ENCODE measurements around the gene NUP93. TPM values are rescaled to one million over a fixed set of nuclear protein-coding genes. Genes with fewer than 3 reads are reported as not detected.

The NUP93 gene
- total RNA-seq, 3 donors from 2014 or later (not counting 1 experiment from before 2014, with no cell fraction given): 83.7 to 88.8 (median 87.9) TPM

- Histone ChIP-seq H3K9me3 (ENCODE audit: control insufficient read depth, insufficient read depth, low read length) (no peaks in the 10 kb centered on the region), H3K36me3 (ENCODE audit: control insufficient read depth, insufficient read depth, low read length) (no peaks in the 10 kb centered on the region), H3K27me3 (ENCODE audit: control insufficient read depth, insufficient read depth, low read length) (no peaks in the 10 kb centered on the region), H3K4me1 (ENCODE audit: control insufficient read depth, insufficient read depth, low read length) (peaks cover 12% of the 10 kb centered on the region), H3K4me3 (ENCODE audit: low read length) (no peak overlapping the region), H3K27ac (ENCODE audit: low read length) (no peak overlapping the region)
- Mint-ChIP-seq H3K9me3 (no peaks in the 10 kb centered on the region), H3K4me1 (peaks cover 7% of the 10 kb centered on the region in 2 donors), H3K27me3 (ENCODE audit: low read depth in 2 of 2) (peaks cover 0 to 6% of the 10 kb centered on the region in 2 donors), H3K4me3 (no peak overlapping the region), H3K36me3 (no peaks in the 10 kb centered on the region), H3K27ac (no peak overlapping the region)
- no peak for DNase-seq
- no peak for ATAC-seq
- intact Hi-C loops (cut with micrococcal nuclease): no loop called here
- no peak for TF ChIP-seq CTCF (IDR thresholded peaks at IDR 0.05)
- 93% methylated on average over 14 of the region's 14 CpGs for WGBS (ENCODE audit: insufficient coverage)
These were observed 140.5 kb downstream of the NUP93 start for GRCh38 chr16:56870276-56870888.

DNA sequence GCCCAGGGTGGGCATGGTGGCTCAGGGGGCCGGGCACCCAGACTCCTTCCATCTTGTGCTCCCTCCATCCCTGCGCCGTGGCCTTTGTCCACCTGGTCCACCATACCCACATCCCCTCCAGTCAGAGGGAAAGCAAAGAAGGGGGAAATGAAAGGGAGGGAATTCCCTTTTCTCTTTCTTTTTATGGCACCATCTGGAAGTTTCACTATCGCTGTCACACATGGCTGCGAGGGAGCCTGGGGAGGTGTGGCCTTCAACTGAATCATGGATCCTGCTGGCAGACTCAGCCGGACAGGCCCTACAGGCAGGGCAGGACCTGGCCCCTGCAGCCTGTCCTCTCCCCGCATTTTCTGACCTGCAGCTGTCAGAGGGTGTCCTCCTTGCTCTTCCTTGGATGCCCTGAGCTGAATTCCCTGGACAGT lies 141.3 kb downstream of the NUP93 start:
- peaks cover 0 to 2% of the 10 kb centered on the region in 2 donors for H3K27me3 Mint-ChIP-seq (ENCODE audit: low read depth in 2 of 2)
- no peak overlapping the region for H3K27ac ChIP-seq (ENCODE audit: low read length)
- peaks cover 7% of the 10 kb centered on the region in 2 donors for H3K4me1 Mint-ChIP-seq
- H3K36me3 Mint-ChIP-seq: no peaks in the 10 kb centered on the region
- no peaks in the 10 kb centered on the region for H3K27me3 ChIP-seq (ENCODE audit: control insufficient read depth, insufficient read depth, low read length)
- DNase-seq (no peak), ATAC-seq (no peak)
- no peaks in the 10 kb centered on the region for H3K9me3 ChIP-seq (ENCODE audit: control insufficient read depth, insufficient read depth, low read length)
- H3K4me3 Mint-ChIP-seq: no peak overlapping the region
- no peak overlapping the region for H3K27ac Mint-ChIP-seq
- H3K36me3 ChIP-seq (ENCODE audit: control insufficient read depth, insufficient read depth, low read length): no peaks in the 10 kb centered on the region
- H3K4me1 ChIP-seq (ENCODE audit: control insufficient read depth, insufficient read depth, low read length): peaks cover 12% of the 10 kb centered on the region
- intact Hi-C loops (cut with micrococcal nuclease): no loop called here
- TF ChIP-seq CTCF (IDR thresholded peaks at IDR 0.05): no peak
- 73% methylated on average over 5 of the region's 7 CpGs for WGBS (ENCODE audit: insufficient coverage)
- no peaks in the 10 kb centered on the region for H3K9me3 Mint-ChIP-seq
- no peak overlapping the region for H3K4me3 ChIP-seq (ENCODE audit: low read length)

DNA sequence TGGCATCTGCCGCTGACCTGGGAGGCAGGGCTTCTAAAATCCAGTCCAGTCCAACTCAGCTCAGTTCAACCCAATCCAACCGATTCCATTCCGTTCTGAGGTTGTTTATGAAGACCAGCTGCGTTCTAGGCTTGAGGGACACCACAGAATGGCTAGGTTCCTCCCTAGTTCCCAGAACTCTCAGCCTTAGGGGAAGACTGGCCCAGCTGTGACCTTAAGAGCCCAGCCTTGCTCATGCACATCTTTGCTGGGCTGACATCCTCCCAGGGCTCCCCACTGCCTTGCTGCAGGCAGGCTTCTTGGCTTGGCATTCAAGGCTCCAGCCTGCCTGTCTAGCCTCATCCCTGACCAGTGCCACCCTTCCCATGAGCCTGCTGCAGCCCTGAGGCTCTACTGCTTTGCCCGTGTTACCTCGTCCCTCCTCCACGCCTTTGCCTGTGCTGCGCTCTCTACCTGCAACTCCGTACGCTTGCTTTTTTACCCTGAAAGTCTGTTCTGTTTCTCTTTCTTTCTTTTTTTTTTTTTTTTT lies 143.0 kb downstream of the NUP93 start:
- H3K27me3 Mint-ChIP-seq (ENCODE audit: low read depth in 2 of 2): no peaks in the 10 kb centered on the region
- Histone ChIP-seq H3K4me1 (ENCODE audit: control insufficient read depth, insufficient read depth, low read length) (peaks cover 4% of the 10 kb centered on the region), H3K27me3 (ENCODE audit: control insufficient read depth, insufficient read depth, low read length) (no peaks in the 10 kb centered on the region), H3K9me3 (ENCODE audit: control insufficient read depth, insufficient read depth, low read length) (no peaks in the 10 kb centered on the region), H3K27ac (ENCODE audit: low read length) (no peak overlapping the region), H3K4me3 (ENCODE audit: low read length) (no peak overlapping the region), H3K36me3 (ENCODE audit: control insufficient read depth, insufficient read depth, low read length) (no peaks in the 10 kb centered on the region)
- no peaks in the 10 kb centered on the region for H3K4me1 Mint-ChIP-seq
- no peak overlapping the region for H3K4me3 Mint-ChIP-seq
- WGBS (ENCODE audit: insufficient coverage): 69% methylated on average over 7 of the region's 10 CpGs
- ATAC-seq (no peak), DNase-seq (no peak)
- H3K9me3 Mint-ChIP-seq: no peaks in the 10 kb centered on the region
- TF ChIP-seq CTCF (IDR thresholded peaks at IDR 0.05): no peak
- no peak overlapping the region for H3K27ac Mint-ChIP-seq
- intact Hi-C loops (cut with micrococcal nuclease): no loop called here
- H3K36me3 Mint-ChIP-seq: no peaks in the 10 kb centered on the region

GRCh38 chr16:56874800-56875199 lies 144.9 kb downstream of the NUP93 start:
- no peaks in the 10 kb centered on the region for H3K4me1 Mint-ChIP-seq
- no peak overlapping the region for H3K4me3 Mint-ChIP-seq
- no peaks in the 10 kb centered on the region for H3K36me3 Mint-ChIP-seq
- intact Hi-C loops (cut with micrococcal nuclease): no loop called here
- TF ChIP-seq CTCF (IDR thresholded peaks at IDR 0.05): no peak
- no peaks in the 10 kb centered on the region for H3K9me3 Mint-ChIP-seq
- H3K4me3 ChIP-seq (ENCODE audit: low read length): no peak overlapping the region
- H3K27me3 ChIP-seq (ENCODE audit: control insufficient read depth, insufficient read depth, low read length): no peaks in the 10 kb centered on the region
- WGBS (ENCODE audit: insufficient coverage): 82% methylated on average over 9 of the region's 11 CpGs
- no peak overlapping the region for H3K27ac Mint-ChIP-seq
- no peak for DNase-seq
- H3K4me1 ChIP-seq (ENCODE audit: control insufficient read depth, insufficient read depth, low read length): peaks cover 4% of the 10 kb centered on the region
- no peak for ATAC-seq
- H3K27me3 Mint-ChIP-seq (ENCODE audit: low read depth in 2 of 2): no peaks in the 10 kb centered on the region
- no peaks in the 10 kb centered on the region for H3K9me3 ChIP-seq (ENCODE audit: control insufficient read depth, insufficient read depth, low read length)
- no peak overlapping the region for H3K27ac ChIP-seq (ENCODE audit: low read length)
- no peaks in the 10 kb centered on the region for H3K36me3 ChIP-seq (ENCODE audit: control insufficient read depth, insufficient read depth, low read length)
